ENCODE measurements around the gene DBP.

DNA sequence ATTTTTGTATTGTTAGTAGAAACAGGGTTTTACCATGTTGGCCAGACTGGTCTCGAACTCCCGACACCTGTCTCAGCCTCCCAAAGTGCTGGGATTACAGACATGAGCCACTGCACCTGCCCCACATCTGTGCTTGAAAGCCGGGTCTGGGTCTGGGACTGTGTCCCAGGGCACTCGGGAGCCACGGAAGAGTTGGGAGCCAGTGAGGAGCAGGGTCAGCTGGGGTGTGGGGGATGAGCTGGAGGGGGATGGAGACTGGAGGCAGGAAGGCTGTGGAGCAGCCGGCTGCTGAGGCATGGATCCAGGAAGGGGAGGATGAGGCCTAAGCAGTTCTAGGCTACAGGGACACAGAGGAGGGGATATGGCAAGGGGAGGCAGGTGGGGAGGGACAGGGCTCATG, 41.3 kb downstream of the DBP start:
- TF ChIP-seq CTCF (IDR thresholded peaks at IDR 0.05): no peak
- no peak for TF ChIP-seq RARB (CRISPR knock-in tag; IDR thresholded peaks at IDR 0.05)
- no peak for TF ChIP-seq MYC (IDR thresholded peaks at IDR 0.05; ENCODE audit: borderline replicate concordance, low read length)
- no peak for TF ChIP-seq POLR2A (IDR thresholded peaks at IDR 0.05; ENCODE audit: low read length)
- TF ChIP-seq KDM5A (IDR thresholded peaks at IDR 0.05): no peak
- TF ChIP-seq PHF8 (IDR thresholded peaks at IDR 0.05; ENCODE audit: borderline replicate concordance, low read depth): no peak
- TF ChIP-seq CBX8 (IDR thresholded peaks at IDR 0.05): no peak
- no peak for TF ChIP-seq HDAC2 (IDR thresholded peaks at IDR 0.05)

All from A549 (cell line).